Activated CD4-positive, alpha-beta T cell treated with anti-CD3 and anti-CD28 coated beads for 1 hour (primary cell): ENCODE measurements around the gene POLE3.
"Not testable (repeated sequence)": the region's sequence is repeated elsewhere in the genome, so short reads cannot be mapped to it uniquely, and the experiment has no call there.

ENCODE experiments used
- DNase-seq: peaks from one replicate; pipeline ENCODE4 v3.0.0-alpha.2; 2020

The POLE3 gene, protein sequence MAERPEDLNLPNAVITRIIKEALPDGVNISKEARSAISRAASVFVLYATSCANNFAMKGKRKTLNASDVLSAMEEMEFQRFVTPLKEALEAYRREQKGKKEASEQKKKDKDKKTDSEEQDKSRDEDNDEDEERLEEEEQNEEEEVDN

DNA sequence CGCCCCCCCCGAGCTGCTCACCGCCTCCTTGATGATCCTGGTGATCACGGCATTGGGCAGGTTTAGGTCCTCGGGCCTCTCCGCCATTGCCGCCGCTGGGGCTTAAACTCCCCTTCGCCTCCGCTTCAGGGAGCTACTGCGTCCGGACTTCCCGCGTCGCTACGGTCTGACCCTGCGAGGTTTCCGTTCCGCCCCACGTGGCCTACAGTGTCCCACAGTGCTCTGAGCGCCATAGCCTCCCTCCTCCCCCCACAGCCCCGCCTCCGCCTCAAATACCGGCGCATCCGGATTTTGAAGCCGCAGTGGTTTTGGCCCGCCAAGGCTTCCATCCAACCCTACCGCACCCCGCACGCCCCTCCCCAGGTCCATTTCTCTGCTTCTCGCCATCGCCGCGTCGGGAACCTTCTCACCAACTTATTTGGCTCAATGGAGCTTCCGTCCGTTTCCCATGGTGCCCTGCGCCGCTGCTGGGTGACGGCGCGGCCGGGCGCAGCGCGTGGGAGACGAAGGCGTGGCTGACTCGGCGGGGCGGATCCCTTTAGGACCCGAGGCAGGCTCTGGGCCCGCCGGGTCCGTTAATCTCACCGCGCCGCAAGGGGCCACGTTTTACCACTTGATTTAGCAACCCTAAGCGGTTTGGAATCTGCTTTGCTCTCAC lies at the start of gene POLE3, which contains the start of gene C9orf43:
POLE3 (minus strand) TSS at position 469 of the 658 bp plus-strand sequence; CDS start at position 87, 382 bp downstream.
C9orf43 (plus strand) TSS at position 541 of the 658 bp plus-strand sequence. CDS start 2,747 bp downstream, outside the sequence.
- DNase-seq, result peak; percentile 91

DNA sequence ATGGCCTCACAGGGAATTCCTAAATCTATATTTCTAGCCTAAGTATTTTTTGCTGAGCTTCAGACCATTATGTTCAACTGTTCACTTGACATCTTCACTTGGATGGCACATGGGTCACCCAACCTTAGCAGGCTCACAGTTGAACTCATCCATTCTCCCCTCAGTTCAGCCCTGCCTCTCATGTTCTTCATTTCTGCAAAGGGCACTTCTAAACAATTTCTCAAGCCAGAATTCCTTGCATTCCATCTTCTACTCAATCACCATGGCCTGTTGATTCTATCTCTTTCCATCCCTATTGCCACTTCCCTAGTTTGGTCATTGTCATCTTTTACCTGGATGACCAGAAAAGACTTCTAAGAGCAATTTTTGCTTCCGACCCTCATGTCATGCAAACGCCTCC lies 45.8 kb upstream of the POLE3 start:
- no peak for DNase-seq

DNA sequence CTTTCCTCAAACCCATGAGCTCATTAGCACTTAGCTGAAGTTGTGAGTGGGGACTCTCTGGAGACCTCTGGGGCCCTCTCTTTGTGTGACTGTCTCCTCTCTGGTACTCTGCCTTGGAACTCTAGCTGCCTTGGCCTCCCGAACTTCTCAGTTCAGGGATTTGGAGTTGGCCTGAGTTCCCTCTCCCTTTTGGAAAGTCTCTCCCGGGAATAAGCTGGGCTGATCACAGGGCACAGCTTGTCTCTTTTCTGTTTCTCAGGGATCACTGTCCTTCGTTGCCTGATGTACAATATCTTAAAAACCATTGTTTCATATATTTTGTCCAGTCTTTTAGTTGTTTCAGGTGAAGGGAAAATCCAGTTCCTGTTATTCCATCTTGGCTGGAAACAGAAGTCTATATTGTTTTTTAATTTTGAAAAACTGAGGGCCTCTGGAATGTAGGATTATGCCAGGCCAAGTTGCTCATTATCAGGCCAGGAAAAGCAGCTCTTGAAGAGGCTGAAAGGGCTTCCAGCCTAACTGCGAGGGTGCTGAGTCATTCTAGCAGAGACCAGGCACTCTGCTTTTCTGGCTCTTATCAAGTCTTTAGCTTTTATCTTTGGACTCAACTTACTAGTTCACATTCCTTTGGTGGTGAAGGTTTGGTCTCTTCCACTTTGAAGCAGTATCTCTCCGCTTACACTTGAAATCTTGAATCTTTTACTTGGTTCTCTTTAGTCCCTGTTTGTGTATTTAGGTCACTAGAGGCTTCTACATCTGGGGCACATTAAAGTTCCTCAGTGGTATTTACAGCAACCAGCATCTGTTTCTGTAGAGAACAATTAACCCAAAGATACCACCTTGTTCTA lies 44.7 kb upstream of the POLE3 start:
- no peak for DNase-seq

DNA sequence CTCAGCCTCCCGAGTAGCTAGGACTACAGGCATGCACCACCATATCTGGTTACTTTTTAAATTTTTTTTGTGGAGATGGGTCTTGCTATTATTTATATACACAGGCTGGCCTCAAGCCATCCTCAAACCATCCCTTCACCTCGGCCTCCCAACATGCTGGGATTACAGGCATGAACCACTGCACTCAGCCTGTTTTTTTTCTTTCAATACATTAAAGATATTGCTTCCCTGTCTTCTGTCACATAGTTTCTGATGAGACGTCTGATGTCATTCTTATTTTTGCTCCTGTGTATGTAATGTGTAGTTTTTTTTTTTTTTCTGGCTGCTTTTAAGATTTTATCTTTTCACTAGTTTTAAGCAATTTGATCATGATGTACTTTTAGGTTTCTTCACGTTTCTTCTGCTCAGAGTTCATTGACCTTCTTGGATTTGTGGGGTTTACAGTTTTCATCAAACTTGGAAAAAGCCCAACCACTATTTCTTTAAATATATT lies 41.7 kb upstream of the POLE3 start:
- no peak for DNase-seq

DNA sequence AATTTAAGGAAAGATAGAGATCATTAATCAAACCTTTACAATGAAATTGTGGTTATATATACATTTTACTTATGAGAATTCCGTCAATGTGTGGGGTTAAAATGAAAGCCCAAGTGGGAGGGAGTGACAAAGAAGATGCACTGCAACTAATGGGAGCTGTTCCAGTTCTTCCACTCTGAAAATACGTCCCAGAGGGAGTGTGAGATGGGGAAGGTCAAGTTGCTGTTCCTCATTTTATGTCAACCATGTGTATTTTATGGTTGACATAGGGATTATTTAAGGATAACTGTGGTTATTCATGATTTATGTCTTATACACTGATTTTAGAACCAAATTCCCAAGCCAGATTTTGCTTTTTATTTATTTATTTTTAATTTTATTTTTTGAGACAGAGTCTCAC lies 38.9 kb upstream of the POLE3 start:
- no peak for DNase-seq

DNA sequence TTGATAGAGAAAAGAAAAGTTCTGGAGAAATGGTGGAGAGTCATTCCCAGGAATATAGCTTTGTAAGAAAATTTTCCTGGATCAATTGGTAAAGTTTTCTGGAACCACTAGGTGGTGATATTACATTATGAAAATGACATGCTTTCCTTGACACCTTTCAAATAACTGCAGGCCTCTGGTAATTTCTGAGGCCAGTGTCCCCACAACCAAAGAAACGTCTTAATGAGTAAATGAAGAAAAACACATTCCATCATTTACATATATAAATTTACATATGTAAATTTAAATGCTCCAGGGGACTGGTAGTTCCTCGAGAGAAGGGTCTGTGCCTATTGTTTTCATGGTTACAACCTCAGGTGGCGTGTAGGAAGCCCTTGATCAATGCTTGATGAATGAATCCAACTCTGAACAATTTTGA lies 35.9 kb upstream of the POLE3 start:
- DNase-seq, result no peak

DNA sequence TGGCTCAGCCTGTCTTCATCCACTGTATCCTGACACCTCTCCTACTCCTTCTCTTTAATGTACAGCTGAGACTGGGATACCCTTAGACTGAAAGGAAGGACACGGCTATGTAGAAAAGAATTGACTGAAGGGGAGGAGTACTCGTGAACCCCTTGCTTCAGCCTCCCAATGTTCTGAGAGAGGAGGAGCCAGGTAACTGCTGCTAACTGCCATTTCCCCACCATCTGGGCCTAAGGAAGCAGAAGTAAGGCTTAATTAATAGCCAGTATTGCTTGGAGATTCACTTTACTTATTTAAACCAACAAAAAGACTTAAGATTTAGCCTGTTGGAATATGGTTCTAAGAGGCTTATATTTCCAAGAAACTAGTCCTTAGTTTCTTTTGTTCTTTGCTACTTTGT lies 34.3 kb upstream of the POLE3 start:
- DNase-seq, result no peak

DNA sequence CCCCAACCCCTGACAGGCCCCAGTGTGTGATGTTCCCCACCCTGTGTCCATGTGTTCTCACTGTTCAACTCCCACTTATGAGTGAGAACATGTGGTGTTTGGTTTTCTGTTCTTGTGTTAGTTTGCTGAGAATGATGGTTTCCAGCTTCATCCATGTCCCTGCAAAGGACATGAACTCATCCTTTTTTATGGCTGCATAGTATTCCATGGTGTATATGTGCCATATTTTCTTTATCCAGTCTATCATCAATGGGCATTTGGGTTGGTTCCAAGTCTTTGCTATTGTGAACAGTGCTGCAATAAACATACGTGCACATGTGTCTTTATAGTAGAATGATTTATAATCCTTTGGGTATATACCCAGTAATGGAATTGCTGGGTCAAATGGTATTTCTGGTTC lies 27.2 kb upstream of the POLE3 start:
- not testable (repeated sequence) for DNase-seq

DNA sequence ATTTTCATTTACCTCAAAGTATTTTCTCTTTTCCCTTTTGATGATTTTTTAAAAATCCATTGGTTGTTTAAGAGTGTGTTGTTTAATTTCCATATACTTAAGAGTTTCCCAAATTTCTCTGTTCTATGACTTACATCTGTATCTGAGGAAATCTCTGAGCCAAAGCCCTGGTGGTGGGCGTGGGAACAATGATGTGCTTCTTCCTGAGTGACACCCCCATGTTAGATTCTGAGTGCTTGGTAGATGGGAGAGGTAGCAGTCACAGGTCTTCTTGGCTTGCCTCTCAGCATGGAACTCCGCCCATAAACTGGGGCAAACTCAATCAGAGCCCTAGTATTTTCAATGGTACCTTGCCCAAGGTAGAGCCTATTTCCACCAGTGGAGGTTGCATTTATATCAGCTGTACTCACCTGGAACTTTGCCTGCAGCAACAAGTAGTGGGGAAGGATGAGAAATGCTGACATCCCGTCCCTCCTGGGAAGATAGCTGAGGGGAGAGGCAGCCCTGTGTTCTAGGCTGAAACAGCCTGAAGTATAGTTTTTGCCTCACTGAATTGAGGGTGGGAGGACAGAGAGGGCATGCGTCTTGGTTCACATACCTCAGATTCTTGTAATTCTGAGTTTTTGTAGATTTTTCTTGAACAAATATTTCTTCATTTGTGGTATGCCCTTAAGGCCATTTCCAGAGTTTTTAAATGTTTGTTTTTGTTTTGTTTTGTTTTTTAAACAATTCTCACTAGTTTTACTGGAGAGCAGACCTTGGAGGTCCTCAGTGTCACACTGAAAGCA lies 26.4 kb upstream of the POLE3 start:
- DNase-seq, result no peak

DNA sequence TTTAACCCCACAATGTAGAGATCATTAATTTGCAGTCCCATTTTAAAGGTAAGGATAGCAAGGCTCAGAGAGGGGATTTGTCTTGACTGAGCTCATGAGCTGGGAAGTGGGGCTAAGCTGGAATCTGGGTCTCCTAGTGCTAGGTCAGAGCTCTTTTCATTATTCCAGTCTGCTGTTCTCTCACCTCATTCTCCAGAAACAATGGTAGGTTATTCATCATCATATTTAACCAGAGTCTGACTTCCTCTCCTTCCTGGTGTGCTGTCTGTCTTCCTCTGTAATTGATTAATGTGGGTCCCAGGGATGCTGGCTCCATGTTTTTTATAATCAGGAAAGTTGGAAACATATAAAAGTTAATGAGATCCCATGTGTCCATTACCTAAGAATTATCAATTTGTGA lies 20.7 kb upstream of the POLE3 start:
- no peak for DNase-seq

DNA sequence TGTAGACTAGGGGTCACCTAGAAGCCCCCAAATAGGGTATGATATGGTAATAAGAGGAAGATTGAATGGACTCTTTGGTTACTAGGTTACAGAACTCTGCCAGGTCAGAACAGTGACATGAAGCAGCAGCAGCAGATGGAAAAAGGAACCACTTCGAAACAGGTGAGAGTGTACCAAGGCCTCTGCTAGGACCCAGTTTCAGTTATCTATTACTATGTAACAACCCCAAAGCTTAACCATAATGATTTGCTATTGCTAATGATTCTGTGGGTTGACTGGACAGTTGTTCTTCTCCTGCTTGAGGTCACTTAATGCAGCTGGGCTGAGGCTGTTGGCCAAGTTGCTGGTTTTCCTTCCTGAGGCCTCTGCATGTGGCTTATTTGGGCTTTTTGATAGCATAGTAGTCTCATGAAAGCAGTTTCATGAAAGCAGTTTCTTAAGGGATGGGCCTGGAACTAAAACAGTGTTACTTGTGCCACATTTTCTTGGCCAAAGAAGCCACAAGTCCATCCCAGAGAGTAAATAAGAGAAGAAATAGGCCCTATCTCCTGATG lies 17.7 kb upstream of the POLE3 start:
- no peak for DNase-seq

DNA sequence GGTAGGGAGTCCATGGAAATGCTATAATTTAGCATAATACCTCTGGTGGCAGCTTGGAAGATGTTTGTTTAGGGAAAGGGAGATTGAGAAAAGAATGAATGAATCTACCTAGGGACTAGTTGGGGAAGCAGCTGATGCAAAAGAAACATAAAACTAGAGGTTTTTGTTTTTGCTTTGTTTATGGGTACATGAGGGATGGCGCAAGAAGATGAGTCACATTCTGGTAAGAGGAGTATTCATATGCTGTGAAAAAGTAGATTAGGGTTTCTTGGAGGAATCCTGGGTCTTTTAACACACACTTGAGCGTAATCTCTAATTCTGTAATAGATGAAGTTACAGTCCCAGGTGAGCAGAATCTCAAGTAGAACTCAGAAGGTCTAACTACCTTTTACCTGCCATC lies 17.2 kb upstream of the POLE3 start:
- no peak for DNase-seq

DNA sequence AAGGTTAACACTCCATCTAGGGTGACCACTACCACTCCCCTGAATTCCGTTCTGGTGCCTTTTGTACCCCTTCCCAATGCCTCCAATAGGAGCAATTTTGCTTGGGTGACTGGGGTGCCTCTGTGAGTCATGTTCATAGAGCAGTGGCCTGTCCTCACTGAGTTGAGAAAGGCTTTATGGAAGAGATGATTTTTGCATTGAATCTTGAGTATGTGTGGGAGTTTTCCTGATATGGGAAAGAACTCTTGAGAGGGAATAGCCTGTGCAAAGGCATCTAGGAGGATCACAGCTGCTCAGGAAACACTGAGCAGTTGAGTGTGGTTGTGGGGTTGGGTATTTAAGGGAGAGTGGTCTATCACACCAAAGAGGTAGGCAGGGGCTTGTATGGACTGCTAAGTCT lies 16.2 kb upstream of the POLE3 start:
- DNase-seq, result no peak

DNA sequence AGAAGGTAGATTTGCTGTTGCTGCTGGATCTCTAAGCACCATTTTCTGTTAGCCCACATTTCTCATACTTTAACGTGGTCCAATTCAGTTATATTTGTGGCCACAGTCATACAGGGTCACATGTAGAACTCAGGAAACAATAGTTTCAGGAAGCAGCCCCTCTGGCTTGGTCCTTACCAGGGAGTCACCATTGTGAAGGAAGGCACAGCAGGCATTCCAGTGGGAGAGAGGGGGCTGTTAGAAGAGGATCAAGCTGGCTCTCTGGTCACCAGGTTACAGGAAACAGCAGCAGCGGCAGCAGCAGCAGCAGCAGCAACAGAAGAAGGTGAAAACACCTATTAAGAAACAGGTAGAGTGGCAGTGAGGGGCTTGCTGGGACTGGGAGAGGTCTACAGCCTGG lies 14.6 kb upstream of the POLE3 start:
- DNase-seq, result no peak

DNA sequence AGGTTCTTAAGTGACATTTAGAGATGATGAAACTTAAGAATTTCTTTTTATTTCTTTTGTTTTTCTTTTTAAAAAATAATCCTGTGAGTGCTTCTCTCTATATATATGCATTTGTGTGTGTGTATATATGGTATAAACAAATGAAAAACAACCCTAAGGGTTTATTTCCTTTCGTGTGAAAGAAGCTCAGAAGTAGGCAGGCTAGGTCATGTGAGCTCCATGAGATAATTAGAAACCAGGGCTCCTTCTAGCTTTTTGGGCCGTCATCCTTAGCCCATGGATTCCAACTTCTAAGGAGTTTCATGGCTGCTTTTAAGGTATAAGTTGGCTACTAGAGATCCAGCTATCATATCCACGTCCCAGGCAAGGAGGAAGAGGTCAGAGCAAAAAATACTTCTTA lies 11.3 kb upstream of the POLE3 start:
- no peak for DNase-seq

DNA sequence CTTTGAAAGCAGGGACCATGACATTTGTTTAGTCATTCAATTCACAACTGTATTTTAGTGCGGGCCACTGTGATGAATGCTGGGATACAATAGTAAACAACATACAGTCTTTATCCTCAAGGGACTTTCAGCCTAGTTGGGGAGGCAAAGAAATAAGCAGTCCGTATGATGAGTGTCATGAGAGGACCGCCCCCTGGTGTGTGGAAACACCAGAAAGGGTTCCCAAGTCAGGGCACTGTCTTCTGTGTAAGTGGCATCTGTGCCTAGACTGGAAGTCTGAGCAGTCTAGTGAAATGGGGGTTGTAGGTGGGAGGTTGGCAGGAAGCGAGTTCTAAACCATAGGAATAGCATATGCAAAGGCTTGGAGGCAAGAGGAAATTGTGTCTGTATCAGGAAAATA lies 6.9 kb upstream of the POLE3 start:
- DNase-seq, result no peak

DNA sequence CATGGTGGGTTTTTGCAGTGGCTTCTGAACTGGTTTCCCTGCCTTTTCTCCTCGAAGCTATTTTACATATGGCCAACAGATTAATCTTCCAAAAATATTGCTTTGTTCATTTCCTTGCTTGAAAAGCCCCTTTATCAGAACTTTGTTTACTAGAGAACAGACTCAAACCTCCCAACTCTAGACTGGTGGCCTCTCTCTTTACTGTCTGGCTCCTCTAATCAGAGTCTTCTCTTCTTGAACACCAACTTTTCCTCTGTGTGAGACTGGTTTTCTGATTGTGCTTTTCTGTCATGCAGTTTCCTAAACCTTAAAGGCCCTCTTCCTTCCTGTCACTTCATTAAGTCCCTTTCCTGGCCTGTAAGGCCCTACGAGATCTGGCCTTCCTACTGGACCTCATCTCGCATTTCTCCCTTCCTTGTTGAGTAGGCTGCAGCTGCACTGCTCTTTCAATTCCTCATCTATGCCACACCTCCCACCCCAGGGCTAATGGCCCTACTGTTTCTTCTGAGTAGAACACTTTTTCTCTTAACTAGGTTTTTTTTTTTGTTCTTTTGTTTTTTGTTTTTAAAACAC lies 5.8 kb upstream of the POLE3 start:
- DNase-seq, result no peak

DNA sequence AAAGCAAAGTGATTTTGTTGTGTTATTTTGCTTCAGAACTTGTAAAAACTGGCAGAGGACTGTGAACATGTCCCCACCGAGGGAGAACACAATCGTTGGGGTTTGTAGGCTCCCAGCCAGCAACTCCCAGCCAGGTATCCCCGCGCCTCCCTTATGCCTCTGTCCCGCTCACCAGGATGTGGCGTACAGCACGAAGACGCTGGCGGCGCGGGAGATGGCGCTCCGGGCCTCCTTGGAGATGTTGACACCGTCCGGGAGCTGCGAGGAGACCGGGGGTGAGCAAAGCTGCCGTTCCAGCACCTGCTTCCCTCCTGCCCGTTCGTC lies 630 bp downstream of the POLE3 start:
- no peak for DNase-seq

DNA sequence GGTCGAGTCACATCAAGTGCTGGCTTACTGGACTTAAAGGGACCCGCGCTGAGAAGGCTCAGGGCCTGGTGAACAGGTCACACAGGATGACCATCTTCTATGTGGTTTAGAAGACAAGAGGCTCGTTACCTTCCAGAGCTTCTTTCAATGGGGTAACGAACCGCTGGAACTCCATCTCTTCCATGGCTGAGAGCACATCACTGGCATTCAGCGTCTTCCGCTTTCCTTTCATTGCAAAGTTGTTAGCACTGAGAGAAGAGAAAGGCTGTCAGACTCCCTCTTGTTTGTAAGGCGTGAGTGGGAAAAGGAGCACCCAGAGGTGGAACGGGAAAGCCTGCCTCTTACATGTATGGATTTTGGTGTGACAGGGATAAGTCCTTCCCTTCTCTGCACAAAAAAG lies 994 bp downstream of the POLE3 start:
- no peak for DNase-seq

DNA sequence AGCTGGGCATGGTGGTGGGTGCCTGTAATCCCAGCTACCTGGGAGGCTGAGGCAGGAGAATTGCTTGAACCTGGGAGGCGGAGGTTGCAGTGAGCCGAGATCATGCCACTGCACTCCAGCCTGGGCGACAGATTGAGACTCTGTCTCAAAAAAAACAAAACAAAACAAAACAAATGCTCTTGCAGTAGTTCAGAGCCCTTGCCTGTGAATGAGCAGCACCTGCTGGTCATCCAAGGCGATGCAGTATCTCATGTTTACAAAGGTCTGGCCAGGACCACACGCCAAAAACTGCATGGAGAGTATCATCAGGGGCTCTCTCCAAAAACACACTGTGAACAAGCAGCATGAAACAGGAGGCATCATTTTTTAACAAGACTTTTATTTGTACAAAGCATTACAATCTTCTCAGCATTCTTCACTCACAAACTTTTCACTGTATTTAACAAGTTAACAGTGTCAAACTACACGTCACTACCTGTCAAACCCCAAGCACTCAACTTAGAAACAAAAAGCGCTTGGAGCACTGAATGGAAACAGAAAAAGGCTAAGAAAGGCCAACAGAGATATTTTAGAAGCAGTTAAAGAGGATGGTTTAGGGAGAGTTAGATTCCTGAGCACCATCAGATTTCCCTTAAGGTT lies 3.5 kb downstream of the POLE3 start:
- DNase-seq, result peak; percentile 36

DNA sequence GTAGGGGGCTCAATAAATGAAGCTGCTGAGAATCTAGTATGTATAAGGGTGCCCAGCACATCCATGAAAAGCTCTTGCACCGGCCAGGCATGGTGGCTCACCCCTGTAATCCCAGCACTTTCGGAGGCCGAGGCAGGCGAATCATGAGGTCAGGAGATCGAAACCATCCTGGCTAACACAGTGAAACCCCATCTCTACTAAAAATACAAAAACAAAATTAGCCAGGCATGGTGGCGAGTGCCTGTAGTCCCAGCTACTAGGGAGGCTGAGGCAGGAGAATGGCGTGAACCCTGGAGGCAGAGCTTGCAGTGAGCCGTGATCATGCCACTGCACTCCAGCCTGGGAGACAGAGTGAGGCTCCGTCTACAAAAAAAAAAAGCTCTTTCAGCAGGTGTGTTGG lies 4.1 kb downstream of the POLE3 start:
- not testable (repeated sequence) for DNase-seq

DNA sequence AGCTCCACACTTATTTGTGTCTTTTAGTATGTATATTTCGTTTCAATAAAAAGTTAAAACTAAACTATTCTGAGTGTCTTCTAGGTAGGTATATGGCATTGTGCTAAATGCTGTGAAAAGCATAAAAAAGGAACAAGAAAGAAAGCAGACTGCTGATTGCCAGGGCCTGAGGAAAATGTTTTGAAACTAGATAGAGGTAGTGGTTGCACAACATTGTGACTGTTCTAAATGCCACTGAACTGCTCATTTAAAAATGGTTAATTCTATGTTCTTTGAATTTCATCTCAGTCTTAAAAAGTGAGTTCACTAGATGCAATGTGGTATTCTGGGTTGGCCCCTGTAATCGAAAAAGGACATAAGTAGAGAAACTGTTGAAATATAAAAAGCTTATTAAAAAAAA lies 6.8 kb downstream of the POLE3 start:
- DNase-seq, result no peak
